Stimulated activated CD4-positive, alpha-beta T cell treated with anti-CD3 and anti-CD28 coated beads, Interleukin-1b, Interleukin-23, amount 100 ng/mL, for 48 hours (primary cell): ENCODE data around the gene UBTD1.
"Not testable (repeated sequence)": the region's sequence is repeated elsewhere in the genome, so short reads cannot be mapped to it uniquely, and the experiment has no call there.

Experiments used
- DNase-seq: peaks from one replicate; pipeline ENCODE4 v3.0.0-alpha.2; 2020

The UBTD1 gene

GRCh38 chr10:97498841-97499560 is at the start of gene UBTD1:
UBTD1 (plus strand) TSS chr10:97498924; CDS start chr10:97499204, 280 bp downstream.
- peak; percentile 8 for DNase-seq

GRCh38 chr10:97450828-97451227 is 47.9 kb upstream of the UBTD1 start:
- DNase-seq = no peak

GRCh38 chr10:97451605-97452004 is 47.1 kb upstream of the UBTD1 start:
- no peak for DNase-seq

- no peak for DNase-seq
Measured at GRCh38 chr10:97452352-97452751, 46.4 kb upstream of the UBTD1 start.

GRCh38 chr10:97454330-97455036 is 44.2 kb upstream of the UBTD1 start:
- DNase-seq = no peak

GRCh38 chr10:97456034-97456685 is 42.6 kb upstream of the UBTD1 start:
- DNase-seq = no peak

GRCh38 chr10:97456686-97457065 is 42.0 kb upstream of the UBTD1 start:
- no peak for DNase-seq

- no peak for DNase-seq
Measured at GRCh38 chr10:97459111-97459510, 39.6 kb upstream of the UBTD1 start.

- no peak for DNase-seq
Measured at GRCh38 chr10:97459933-97460332, 38.8 kb upstream of the UBTD1 start.

- DNase-seq = no peak
Measured at GRCh38 chr10:97462309-97462708, 36.4 kb upstream of the UBTD1 start.

GRCh38 chr10:97463363-97464132 is 35.2 kb upstream of the UBTD1 start:
- no peak for DNase-seq

- no peak for DNase-seq
Measured at GRCh38 chr10:97464226-97464625, 34.5 kb upstream of the UBTD1 start.

- DNase-seq = no peak
Measured at GRCh38 chr10:97465982-97466381, 32.7 kb upstream of the UBTD1 start.

- no peak for DNase-seq
Measured at GRCh38 chr10:97466755-97467154, 32.0 kb upstream of the UBTD1 start.

GRCh38 chr10:97468162-97468561 is 30.6 kb upstream of the UBTD1 start:
- no peak for DNase-seq

GRCh38 chr10:97468781-97469180 is 29.9 kb upstream of the UBTD1 start:
- not testable (repeated sequence) for DNase-seq

GRCh38 chr10:97474918-97475317 is 23.8 kb upstream of the UBTD1 start:
- no peak for DNase-seq

- DNase-seq = no peak
Measured at GRCh38 chr10:97475936-97476594, 22.7 kb upstream of the UBTD1 start.

GRCh38 chr10:97479410-97479809 is 19.3 kb upstream of the UBTD1 start:
- not testable (repeated sequence) for DNase-seq

- DNase-seq = no peak
Measured at GRCh38 chr10:97479939-97480338, 18.8 kb upstream of the UBTD1 start.

GRCh38 chr10:97481071-97481470 is 17.7 kb upstream of the UBTD1 start:
- no peak for DNase-seq

- DNase-seq = no peak
Measured at GRCh38 chr10:97482381-97482780, 16.3 kb upstream of the UBTD1 start.

GRCh38 chr10:97483506-97483905 is 15.2 kb upstream of the UBTD1 start:
- DNase-seq = no peak
